ENCODE results near the gene SECISBP2. TPM values are rescaled to one million over a fixed set of nuclear protein-coding genes. Genes with fewer than 3 reads are reported as not detected.
"Not testable (repeated sequence)": the region's sequence is repeated elsewhere in the genome, so short reads cannot be mapped to it uniquely, and the experiment has no call there.

The SECISBP2 gene
- total RNA-seq, 1 experiment from 2014 or later: 25.5 TPM

- Histone ChIP-seq H3K27me3 (replicated peaks) (no peaks in the 10 kb centered on the region), H3K9me3 (replicated peaks) (no peaks in the 10 kb centered on the region), H3K4me3 (no peak overlapping the region), H3K27ac (no peak overlapping the region), H3K4me1 (replicated peaks) (peaks cover 21% of the 10 kb centered on the region), H3K36me3 (peaks cover 70% of the 10 kb centered on the region)
- DNase-seq (ENCODE audit: low read depth in 1 of 2, low spot score in 2 of 2): no peak
Measured at GRCh38 chr9:89315482-89315881, 2.8 kb upstream of the SECISBP2 start.

- Histone ChIP-seq H3K9me3 (replicated peaks) (no peaks in the 10 kb centered on the region), H3K27ac (peak overlapping the region; percentile 100; the same call in 1 of the 2 replicates), H3K27me3 (replicated peaks) (no peaks in the 10 kb centered on the region), H3K4me1 (replicated peaks) (peaks cover 21% of the 10 kb centered on the region), H3K4me3 (no peak overlapping the region), H3K36me3 (peaks cover 60% of the 10 kb centered on the region)
- no peak for DNase-seq (ENCODE audit: low read depth in 1 of 2, low spot score in 2 of 2)
Measured at GRCh38 chr9:89317282-89317681, 1.0 kb upstream of the SECISBP2 start.

GRCh38 chr9:89319015-89319905, 960 bp downstream of the SECISBP2 start:
- H3K36me3 ChIP-seq: peaks cover 40% of the 10 kb centered on the region
- peak overlapping the region; percentile 87 for H3K4me3 ChIP-seq
- peaks cover 14% of the 10 kb centered on the region for H3K4me1 ChIP-seq (replicated peaks)
- no peaks in the 10 kb centered on the region for H3K9me3 ChIP-seq (replicated peaks)
- peak overlapping the region; percentile 100 for H3K27ac ChIP-seq
- no peak for DNase-seq (ENCODE audit: low read depth in 1 of 2, low spot score in 2 of 2)
- H3K27me3 ChIP-seq (replicated peaks): no peaks in the 10 kb centered on the region

GRCh38 chr9:89323390-89323789, 5.1 kb downstream of the SECISBP2 start:
- peaks cover 15% of the 10 kb centered on the region for H3K4me1 ChIP-seq (replicated peaks)
- peaks cover 15% of the 10 kb centered on the region for H3K36me3 ChIP-seq
- no peak for DNase-seq (ENCODE audit: low read depth in 1 of 2, low spot score in 2 of 2)
- no peak overlapping the region for H3K4me3 ChIP-seq
- no peaks in the 10 kb centered on the region for H3K27me3 ChIP-seq (replicated peaks)
- no peak overlapping the region for H3K27ac ChIP-seq
- no peaks in the 10 kb centered on the region for H3K9me3 ChIP-seq (replicated peaks)

- H3K4me3 ChIP-seq: no peak overlapping the region
- H3K36me3 ChIP-seq: peaks cover 36% of the 10 kb centered on the region
- H3K9me3 ChIP-seq (replicated peaks): no peaks in the 10 kb centered on the region
- DNase-seq (ENCODE audit: low read depth in 1 of 2, low spot score in 2 of 2): no peak
- H3K27ac ChIP-seq: no peak overlapping the region
- H3K4me1 ChIP-seq (replicated peaks): peaks cover 10% of the 10 kb centered on the region
- no peaks in the 10 kb centered on the region for H3K27me3 ChIP-seq (replicated peaks)
Measured at GRCh38 chr9:89325733-89326132, 7.4 kb downstream of the SECISBP2 start.

- Histone ChIP-seq H3K4me3 (no peak overlapping the region), H3K27me3 (replicated peaks) (no peaks in the 10 kb centered on the region), H3K9me3 (replicated peaks) (no peaks in the 10 kb centered on the region), H3K36me3 (peaks cover 51% of the 10 kb centered on the region), H3K4me1 (replicated peaks) (peaks cover 10% of the 10 kb centered on the region), H3K27ac (no peak overlapping the region)
- DNase-seq (ENCODE audit: low read depth in 1 of 2, low spot score in 2 of 2): peak in 1 of 2 experiments; percentile 33
Measured at GRCh38 chr9:89328064-89328463, 9.8 kb downstream of the SECISBP2 start.

- peaks cover 10% of the 10 kb centered on the region for H3K4me1 ChIP-seq (replicated peaks)
- H3K4me3 ChIP-seq: no peak overlapping the region
- DNase-seq (ENCODE audit: low read depth in 1 of 2, low spot score in 2 of 2): no peak
- peaks cover 66% of the 10 kb centered on the region for H3K36me3 ChIP-seq
- H3K9me3 ChIP-seq (replicated peaks): no peaks in the 10 kb centered on the region
- H3K27me3 ChIP-seq (replicated peaks): no peaks in the 10 kb centered on the region
- no peak overlapping the region for H3K27ac ChIP-seq
Measured at GRCh38 chr9:89329917-89330316, 11.6 kb downstream of the SECISBP2 start.

DNA sequence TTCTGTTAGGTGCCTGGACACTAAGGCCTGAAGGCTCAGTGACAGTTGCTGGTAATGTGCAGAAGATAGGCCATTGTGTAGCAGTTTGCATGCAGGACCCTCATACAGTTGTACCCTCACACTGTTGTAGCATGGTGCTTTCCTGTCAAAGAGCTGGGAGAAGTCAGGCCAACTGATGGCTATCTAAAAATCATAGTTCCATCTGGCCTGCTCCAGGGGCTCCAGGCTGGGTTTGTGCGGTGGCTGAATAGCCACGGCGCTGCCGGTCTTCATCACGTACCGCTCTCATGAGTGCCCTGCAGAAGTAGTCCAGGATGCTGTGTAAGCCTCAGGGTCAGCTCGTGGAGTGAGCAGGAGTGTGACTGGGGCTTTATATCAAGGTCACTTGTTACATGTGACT, 12.2 kb downstream of the SECISBP2 start:
- no peak for DNase-seq (ENCODE audit: low read depth in 1 of 2, low spot score in 2 of 2)
- no peaks in the 10 kb centered on the region for H3K27me3 ChIP-seq (replicated peaks)
- peaks cover 69% of the 10 kb centered on the region for H3K36me3 ChIP-seq
- no peaks in the 10 kb centered on the region for H3K9me3 ChIP-seq (replicated peaks)
- no peak overlapping the region for H3K27ac ChIP-seq
- H3K4me3 ChIP-seq: no peak overlapping the region
- H3K4me1 ChIP-seq (replicated peaks): peaks cover 10% of the 10 kb centered on the region

- Histone ChIP-seq H3K27me3 (replicated peaks) (no peaks in the 10 kb centered on the region), H3K4me1 (replicated peaks) (no peaks in the 10 kb centered on the region), H3K4me3 (no peak overlapping the region), H3K27ac (no peak overlapping the region), H3K36me3 (peaks cover 51% of the 10 kb centered on the region), H3K9me3 (replicated peaks) (no peaks in the 10 kb centered on the region)
- no peak for DNase-seq (ENCODE audit: low read depth in 1 of 2, low spot score in 2 of 2)
Measured at GRCh38 chr9:89339807-89340206, 21.5 kb downstream of the SECISBP2 start.

DNA sequence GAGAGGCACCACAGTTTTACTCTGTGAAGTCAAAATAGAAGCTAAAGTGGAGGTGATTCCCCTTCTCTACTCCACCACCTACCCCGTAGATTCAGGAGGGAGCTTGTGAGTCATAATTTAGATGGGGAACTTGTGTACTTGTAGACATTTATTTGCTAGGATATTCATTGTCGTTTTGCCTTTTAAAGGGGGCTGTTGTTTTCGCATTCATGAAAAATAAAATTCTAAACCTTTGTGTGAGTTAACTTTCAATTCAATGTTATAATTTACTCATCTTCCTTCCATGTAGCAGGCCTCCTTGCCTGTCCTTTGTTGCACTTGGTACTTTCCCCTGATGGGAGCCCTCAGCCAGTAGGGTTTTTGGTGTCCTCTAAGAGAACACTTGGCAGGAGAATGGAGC, 22.0 kb downstream of the SECISBP2 start:
- Histone ChIP-seq H3K4me3 (no peak overlapping the region), H3K9me3 (replicated peaks) (no peaks in the 10 kb centered on the region), H3K4me1 (replicated peaks) (no peaks in the 10 kb centered on the region), H3K36me3 (peaks cover 49% of the 10 kb centered on the region), H3K27me3 (replicated peaks) (no peaks in the 10 kb centered on the region), H3K27ac (no peak overlapping the region)
- no peak for DNase-seq (ENCODE audit: low read depth in 1 of 2, low spot score in 2 of 2)

- Histone ChIP-seq H3K36me3 (peaks cover 54% of the 10 kb centered on the region), H3K4me1 (replicated peaks) (no peaks in the 10 kb centered on the region), H3K9me3 (replicated peaks) (no peaks in the 10 kb centered on the region), H3K27ac (no peak overlapping the region), H3K27me3 (replicated peaks) (no peaks in the 10 kb centered on the region), H3K4me3 (no peak overlapping the region)
- no peak for DNase-seq (ENCODE audit: low read depth in 1 of 2, low spot score in 2 of 2)
Measured at GRCh38 chr9:89342213-89342612, 23.9 kb downstream of the SECISBP2 start.

DNA sequence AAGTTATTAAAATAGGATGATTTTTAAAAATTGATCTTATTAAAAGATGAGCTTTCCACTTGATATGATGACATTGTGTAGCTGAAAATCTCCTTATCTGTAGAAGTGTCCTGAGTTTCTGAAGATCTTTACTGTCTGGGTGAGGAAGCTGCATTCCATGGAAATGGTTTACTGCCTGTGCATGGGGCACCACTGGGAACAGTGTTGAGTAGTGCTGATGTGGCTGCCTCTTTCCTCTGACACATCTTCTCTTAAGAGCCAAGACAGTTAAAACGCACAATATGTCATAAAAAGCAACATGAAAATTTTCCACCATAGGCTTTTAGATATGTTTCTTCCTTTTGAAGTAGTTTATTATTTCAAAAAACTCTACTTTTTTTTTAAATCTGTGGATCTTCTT, 24.6 kb downstream of the SECISBP2 start:
- Histone ChIP-seq H3K4me1 (replicated peaks) (no peaks in the 10 kb centered on the region), H3K9me3 (replicated peaks) (no peaks in the 10 kb centered on the region), H3K27ac (no peak overlapping the region), H3K36me3 (peaks cover 47% of the 10 kb centered on the region), H3K27me3 (replicated peaks) (no peaks in the 10 kb centered on the region), H3K4me3 (no peak overlapping the region)
- no peak for DNase-seq (ENCODE audit: low read depth in 1 of 2, low spot score in 2 of 2)

- H3K9me3 ChIP-seq (replicated peaks); H3K4me3 ChIP-seq; H3K4me1 ChIP-seq (replicated peaks); DNase-seq (ENCODE audit: low read depth in 1 of 2, low spot score in 2 of 2); H3K27me3 ChIP-seq (replicated peaks); H3K27ac ChIP-seq: not testable (repeated sequence)
- H3K36me3 ChIP-seq: peaks cover 50% of the 10 kb centered on the region
Measured at GRCh38 chr9:89343812-89344211, 25.5 kb downstream of the SECISBP2 start.

DNA sequence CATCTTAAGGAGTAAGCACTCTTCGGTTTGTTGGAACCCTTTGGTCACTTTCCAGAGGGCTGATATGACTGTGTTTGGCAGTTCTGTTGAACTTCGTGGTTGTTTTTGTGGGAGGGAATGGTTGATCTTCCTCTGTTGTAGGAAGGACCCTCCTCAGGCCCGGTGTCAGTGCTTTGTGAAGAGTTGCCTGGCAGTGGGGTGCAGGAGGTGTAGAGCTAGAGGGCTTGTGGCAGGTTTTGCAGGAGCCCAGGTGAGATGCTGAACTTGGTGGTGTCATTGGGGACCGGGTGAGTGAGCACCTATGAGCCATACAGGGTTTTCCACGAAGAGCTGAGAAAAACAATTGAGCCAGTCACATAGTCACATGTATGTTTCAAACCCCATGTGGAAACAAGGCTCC, 27.2 kb downstream of the SECISBP2 start:
- Histone ChIP-seq H3K9me3 (replicated peaks) (no peaks in the 10 kb centered on the region), H3K27ac (no peak overlapping the region), H3K36me3 (peaks cover 62% of the 10 kb centered on the region), H3K4me3 (no peak overlapping the region), H3K27me3 (replicated peaks) (no peaks in the 10 kb centered on the region), H3K4me1 (replicated peaks) (no peaks in the 10 kb centered on the region)
- no peak for DNase-seq (ENCODE audit: low read depth in 1 of 2, low spot score in 2 of 2)

Measured in SJSA1 (cell line).